Esophagus squamous epithelium (tissue), 4 donors: ENCODE measurements around the gene SAMD3.

ENCODE experiments used
- CTCF ChIP-seq, 6 experiments: fragments of 450-650 bp in 4 of 6; fragments of 200-600 bp in 2 of 6; sonication (generic) in 2 of 6; IDR thresholded peaks; one replicate each; pipeline ENCODE4 v1.5.1; 2016 to 2019; ENCODE audit warnings: antibody characterized with exemption in 6 of 6, mild to moderate bottlenecking in 4 of 6, moderate library complexity in 4 of 6
- POLR2A ChIP-seq, 4 donors: fragments of 450-650 bp; IDR thresholded peaks; one replicate each; pipeline ENCODE4 v1.6.1; 2017; ENCODE audit warnings: antibody characterized with exemption in 4 of 4, mild to moderate bottlenecking in 4 of 4, moderate library complexity in 3 of 4

- TF ChIP-seq CTCF (IDR thresholded peaks at IDR 0.05), result no peak
- no peak for TF ChIP-seq POLR2A (IDR thresholded peaks at IDR 0.05)
Measured at GRCh38 chr6:130159956-130160355, 62.8 kb downstream of the SAMD3 start.
